Measurements from ENCODE around the gene GFRA4.

Gene GFRA4

DNA sequence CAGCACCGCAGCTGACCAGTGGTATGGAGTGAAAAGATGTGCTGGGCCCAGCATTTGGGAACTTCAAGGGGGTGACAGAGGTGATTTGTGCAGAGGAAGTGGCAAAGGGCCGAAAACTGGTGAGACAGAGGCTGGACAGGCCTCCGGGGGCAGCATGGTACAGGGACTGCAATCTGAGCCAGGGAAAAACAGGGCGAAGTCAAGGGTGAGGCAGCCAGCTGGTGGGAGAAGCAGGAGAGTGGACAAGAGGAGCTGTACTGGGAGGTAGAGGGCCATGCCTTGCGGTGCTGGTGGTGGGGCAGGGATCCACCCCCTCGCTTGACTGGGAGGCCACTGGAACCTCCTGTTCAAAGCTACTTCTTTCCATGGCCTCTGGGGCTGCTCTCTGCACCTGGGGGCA lies 7.3 kb upstream of the GFRA4 start:
- TF ChIP-seq CTCF (IDR thresholded peaks at IDR 0.05; ENCODE audit: control insufficient read depth, insufficient read depth, low read depth, low read length, missing control alignments): peak; percentile 47
- DNase-seq (ENCODE audit: low read depth): no peak
- no peak overlapping the region for H3K4me3 ChIP-seq (ENCODE audit: control insufficient read depth, low read depth, low read length)

- no peak for DNase-seq (ENCODE audit: low read depth)
- TF ChIP-seq CTCF (IDR thresholded peaks at IDR 0.05; ENCODE audit: control insufficient read depth, insufficient read depth, low read depth, low read length, missing control alignments): no peak
- no peak overlapping the region for H3K4me3 ChIP-seq (ENCODE audit: control insufficient read depth, low read depth, low read length)
Measured at GRCh38 chr20:3669710-3670367, 6.6 kb upstream of the GFRA4 start.

DNA sequence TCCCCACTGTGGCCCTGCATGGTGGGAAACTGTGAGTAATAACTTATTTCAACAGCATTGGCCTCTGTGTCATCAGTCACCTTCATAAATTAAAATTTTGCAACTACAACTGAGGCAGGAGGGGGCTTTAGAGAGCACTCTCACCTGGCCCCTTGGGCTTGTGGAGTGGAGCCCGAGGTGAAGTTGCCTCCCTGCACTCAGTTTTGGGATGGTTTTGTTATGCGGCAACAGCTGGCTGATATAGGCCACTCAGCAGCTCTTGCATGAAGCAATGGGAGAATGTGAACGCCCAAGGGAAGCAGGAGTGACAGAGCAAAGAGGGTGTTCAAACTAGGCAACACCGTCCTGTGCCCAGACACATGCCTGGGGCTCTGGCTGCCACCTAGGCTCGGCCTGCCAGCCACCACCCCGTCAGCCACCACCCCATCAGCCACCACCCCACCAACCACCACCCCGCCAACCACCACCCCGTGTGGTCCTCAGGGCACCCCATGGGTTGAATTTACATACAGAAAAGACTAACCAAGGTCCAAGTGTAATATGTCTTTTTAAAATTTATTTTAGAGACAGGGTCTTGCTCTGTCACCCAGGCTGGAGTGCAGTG lies 4.3 kb upstream of the GFRA4 start:
- DNase-seq (ENCODE audit: low read depth): no peak
- no peak overlapping the region for H3K4me3 ChIP-seq (ENCODE audit: control insufficient read depth, low read depth, low read length)
- TF ChIP-seq CTCF (IDR thresholded peaks at IDR 0.05; ENCODE audit: control insufficient read depth, insufficient read depth, low read depth, low read length, missing control alignments): no peak

GRCh38 chr20:3663858-3664257 lies 659 bp upstream of the GFRA4 start:
- no peak for TF ChIP-seq CTCF (IDR thresholded peaks at IDR 0.05; ENCODE audit: control insufficient read depth, insufficient read depth, low read depth, low read length, missing control alignments)

GRCh38 chr20:3661814-3662665 lies 1.2 kb downstream of the GFRA4 start:
- TF ChIP-seq CTCF (IDR thresholded peaks at IDR 0.05; ENCODE audit: control insufficient read depth, insufficient read depth, low read depth, low read length, missing control alignments): no peak
- no peak overlapping the region for H3K4me3 ChIP-seq (ENCODE audit: control insufficient read depth, low read depth, low read length)
- DNase-seq (ENCODE audit: low read depth): no peak

More at GRCh38 chr20:3663858-3664257, 659 bp upstream of the GFRA4 start:
- no peak overlapping the region for H3K4me3 ChIP-seq (ENCODE audit: control insufficient read depth, low read depth, low read length)
- DNase-seq (ENCODE audit: low read depth): no peak

GRCh38 chr20:3661060-3661813 lies 2.0 kb downstream of the GFRA4 start:
- no peak for TF ChIP-seq CTCF (IDR thresholded peaks at IDR 0.05; ENCODE audit: control insufficient read depth, insufficient read depth, low read depth, low read length, missing control alignments)
- no peak overlapping the region for H3K4me3 ChIP-seq (ENCODE audit: control insufficient read depth, low read depth, low read length)
- DNase-seq (ENCODE audit: low read depth): no peak

Measured in AG09309 (cell line).